Measurements from ENCODE around the gene ZNF385C.
A peak's percentile ranks its signal among the peaks of the same experiment; 100 is the strongest.

ZNF385C gene

DNA sequence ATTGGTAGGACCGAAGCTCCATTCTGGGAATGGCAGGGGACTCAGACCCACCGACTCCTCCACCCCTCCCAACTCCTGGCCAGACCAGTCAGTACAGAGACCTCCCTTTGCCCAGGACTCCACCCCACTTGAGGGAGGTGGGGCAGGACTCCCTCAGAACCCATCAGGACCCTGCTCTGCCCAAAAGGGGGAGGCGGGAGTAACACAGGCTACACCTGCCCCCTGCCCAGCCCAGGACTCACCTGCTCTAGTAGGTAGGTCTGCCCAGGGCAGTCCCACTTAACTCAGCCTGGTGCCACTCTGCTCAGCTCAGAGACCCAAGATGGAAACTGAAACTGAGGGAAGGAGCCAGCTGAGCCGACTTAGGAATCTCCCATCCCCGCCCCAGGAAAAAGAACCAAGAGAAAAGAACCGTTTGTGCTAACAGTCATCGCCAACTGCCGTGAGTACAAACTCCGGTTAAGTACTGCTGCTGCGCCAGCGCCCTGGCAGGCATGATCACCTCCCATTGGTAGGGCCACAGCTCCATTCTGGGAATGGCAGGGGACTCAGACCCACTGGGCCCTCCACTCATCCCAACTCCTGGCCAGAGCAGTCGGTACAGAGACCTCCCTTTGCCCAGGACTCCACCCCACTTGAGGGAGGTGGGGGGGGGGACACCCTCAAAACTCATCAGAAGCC, 13.7 kb upstream of the ZNF385C start:
- TF ChIP-seq, protein P1, sequence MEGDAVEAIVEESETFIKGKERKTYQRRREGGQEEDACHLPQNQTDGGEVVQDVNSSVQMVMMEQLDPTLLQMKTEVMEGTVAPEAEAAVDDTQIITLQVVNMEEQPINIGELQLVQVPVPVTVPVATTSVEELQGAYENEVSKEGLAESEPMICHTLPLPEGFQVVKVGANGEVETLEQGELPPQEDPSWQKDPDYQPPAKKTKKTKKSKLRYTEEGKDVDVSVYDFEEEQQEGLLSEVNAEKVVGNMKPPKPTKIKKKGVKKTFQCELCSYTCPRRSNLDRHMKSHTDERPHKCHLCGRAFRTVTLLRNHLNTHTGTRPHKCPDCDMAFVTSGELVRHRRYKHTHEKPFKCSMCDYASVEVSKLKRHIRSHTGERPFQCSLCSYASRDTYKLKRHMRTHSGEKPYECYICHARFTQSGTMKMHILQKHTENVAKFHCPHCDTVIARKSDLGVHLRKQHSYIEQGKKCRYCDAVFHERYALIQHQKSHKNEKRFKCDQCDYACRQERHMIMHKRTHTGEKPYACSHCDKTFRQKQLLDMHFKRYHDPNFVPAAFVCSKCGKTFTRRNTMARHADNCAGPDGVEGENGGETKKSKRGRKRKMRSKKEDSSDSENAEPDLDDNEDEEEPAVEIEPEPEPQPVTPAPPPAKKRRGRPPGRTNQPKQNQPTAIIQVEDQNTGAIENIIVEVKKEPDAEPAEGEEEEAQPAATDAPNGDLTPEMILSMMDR (IDR thresholded peaks at IDR 0.05; ENCODE audit: insufficient read depth, low read length, poor library complexity, severe bottlenecking) = no peak
- no peak for DNase-seq (ENCODE audit: extremely low read depth, insufficient read length)
- no peaks in the 10 kb centered on the region for H3K27me3 ChIP-seq (replicated peaks; ENCODE audit: control insufficient read depth, insufficient read depth, low read length)
- H3K4me3 ChIP-seq (replicated peaks; ENCODE audit: low read depth, low read length) = peak overlapping the region; percentile 65
- H3K36me3 ChIP-seq (ENCODE audit: control insufficient read depth, insufficient read depth, low read length) = peaks cover 7% of the 10 kb centered on the region

DNA sequence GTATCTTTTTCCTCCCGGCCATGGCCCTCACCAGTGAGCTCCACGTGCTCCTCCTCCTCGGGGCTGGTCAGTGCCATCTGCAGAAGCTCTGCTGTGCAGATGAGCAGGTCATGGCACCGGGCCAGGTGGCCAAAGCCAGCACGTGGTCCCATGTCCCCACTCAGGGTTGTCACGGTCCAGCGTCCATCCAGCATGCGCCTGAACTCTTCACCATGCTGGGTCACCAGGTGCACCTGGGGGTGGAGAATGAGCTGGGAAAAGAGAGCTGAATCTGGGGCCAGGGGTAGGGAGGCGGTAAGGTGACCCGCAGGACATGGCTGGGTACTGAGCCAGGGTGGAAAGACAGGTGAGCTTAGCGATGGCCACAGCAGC, 13.0 kb upstream of the ZNF385C start:
- TF ChIP-seq, protein P1 (IDR thresholded peaks at IDR 0.05; ENCODE audit: insufficient read depth, low read length, poor library complexity, severe bottlenecking) = no peak
- Histone ChIP-seq H3K27me3 (replicated peaks; ENCODE audit: control insufficient read depth, insufficient read depth, low read length) (no peaks in the 10 kb centered on the region), H3K36me3 (ENCODE audit: control insufficient read depth, insufficient read depth, low read length) (peaks cover 4% of the 10 kb centered on the region), H3K4me3 (replicated peaks; ENCODE audit: low read depth, low read length) (no peak overlapping the region; the same call in 1 of the 2 replicates)
- no peak for DNase-seq (ENCODE audit: extremely low read depth, insufficient read length)

DNA sequence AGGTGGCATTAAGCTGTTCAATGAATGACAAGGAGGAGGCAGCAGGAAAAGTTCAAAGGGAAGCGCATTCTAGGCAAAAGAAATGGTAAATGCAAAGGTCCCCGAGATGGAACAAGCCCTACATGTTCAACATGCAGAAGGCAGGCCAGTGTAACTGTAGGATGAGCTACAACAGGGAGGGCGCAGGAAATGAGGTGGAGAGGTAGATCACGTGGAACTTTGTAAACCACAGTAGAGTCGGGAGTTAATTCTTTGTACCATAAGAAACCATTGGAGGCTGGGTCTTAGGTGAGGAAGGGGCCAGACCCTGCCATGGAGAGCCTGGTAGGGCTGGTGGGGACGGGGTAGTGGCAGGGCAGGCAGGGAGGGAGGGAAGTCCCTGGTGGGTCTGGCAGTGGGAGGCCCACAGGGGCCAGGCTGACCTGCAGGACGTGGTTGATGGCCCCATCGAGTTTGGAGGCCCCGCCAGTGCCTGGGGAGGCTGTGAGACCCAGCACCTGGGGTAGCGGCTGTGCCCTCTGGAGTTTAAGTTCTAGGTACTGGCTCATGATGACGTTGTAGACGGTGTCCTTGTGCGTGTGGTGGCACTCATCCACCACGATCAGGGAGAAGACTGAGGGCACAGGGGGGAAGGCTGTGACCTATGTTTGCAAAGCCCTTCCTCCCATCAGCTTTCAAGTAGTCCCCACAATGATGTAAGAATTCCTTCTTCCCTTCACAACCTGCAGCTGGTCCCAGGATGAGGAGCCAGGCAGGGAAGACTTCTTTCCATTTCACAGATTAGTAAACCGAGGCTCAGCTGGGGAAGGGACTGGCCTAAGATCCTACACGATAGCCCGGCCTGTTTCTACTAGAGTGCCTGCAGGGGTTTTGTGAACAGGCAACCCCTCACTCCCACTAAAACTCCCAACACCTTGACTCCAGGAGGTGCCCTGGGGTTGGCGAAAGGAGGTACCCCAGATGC, 12.3 kb upstream of the ZNF385C start:
- H3K27me3 ChIP-seq (replicated peaks; ENCODE audit: control insufficient read depth, insufficient read depth, low read length) = no peaks in the 10 kb centered on the region
- no peak for DNase-seq (ENCODE audit: extremely low read depth, insufficient read length)
- peaks cover 6% of the 10 kb centered on the region for H3K36me3 ChIP-seq (ENCODE audit: control insufficient read depth, insufficient read depth, low read length)
- H3K4me3 ChIP-seq (replicated peaks; ENCODE audit: low read depth, low read length) = no peak overlapping the region
- TF ChIP-seq, protein P1 (IDR thresholded peaks at IDR 0.05; ENCODE audit: insufficient read depth, low read length, poor library complexity, severe bottlenecking) = no peak

DNA sequence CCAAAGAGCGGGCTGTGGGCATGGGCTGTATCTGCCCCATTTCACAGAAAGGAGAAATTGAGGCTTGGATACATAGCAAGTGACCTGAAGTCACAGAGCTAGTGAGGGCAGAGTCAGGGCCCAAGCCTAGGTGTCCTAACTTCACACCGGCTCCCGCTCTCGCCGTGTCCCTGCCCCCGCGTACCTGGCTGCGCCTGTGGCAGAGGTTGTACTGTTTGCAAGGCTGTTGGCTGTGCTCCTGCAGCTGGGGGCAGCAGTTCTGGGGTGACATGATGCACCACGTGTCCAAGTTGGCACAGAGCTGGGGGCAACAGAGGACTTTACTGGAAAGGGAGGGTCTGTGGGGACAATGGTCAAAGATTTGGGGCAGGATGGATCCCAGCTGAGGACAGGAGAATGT, 10.8 kb upstream of the ZNF385C start:
- TF ChIP-seq, protein P1 (IDR thresholded peaks at IDR 0.05; ENCODE audit: insufficient read depth, low read length, poor library complexity, severe bottlenecking) = no peak
- peaks cover 4% of the 10 kb centered on the region for H3K36me3 ChIP-seq (ENCODE audit: control insufficient read depth, insufficient read depth, low read length)
- no peak overlapping the region for H3K4me3 ChIP-seq (replicated peaks; ENCODE audit: low read depth, low read length)
- H3K27me3 ChIP-seq (replicated peaks; ENCODE audit: control insufficient read depth, insufficient read depth, low read length) = no peaks in the 10 kb centered on the region
- no peak for DNase-seq (ENCODE audit: extremely low read depth, insufficient read length)

DNA sequence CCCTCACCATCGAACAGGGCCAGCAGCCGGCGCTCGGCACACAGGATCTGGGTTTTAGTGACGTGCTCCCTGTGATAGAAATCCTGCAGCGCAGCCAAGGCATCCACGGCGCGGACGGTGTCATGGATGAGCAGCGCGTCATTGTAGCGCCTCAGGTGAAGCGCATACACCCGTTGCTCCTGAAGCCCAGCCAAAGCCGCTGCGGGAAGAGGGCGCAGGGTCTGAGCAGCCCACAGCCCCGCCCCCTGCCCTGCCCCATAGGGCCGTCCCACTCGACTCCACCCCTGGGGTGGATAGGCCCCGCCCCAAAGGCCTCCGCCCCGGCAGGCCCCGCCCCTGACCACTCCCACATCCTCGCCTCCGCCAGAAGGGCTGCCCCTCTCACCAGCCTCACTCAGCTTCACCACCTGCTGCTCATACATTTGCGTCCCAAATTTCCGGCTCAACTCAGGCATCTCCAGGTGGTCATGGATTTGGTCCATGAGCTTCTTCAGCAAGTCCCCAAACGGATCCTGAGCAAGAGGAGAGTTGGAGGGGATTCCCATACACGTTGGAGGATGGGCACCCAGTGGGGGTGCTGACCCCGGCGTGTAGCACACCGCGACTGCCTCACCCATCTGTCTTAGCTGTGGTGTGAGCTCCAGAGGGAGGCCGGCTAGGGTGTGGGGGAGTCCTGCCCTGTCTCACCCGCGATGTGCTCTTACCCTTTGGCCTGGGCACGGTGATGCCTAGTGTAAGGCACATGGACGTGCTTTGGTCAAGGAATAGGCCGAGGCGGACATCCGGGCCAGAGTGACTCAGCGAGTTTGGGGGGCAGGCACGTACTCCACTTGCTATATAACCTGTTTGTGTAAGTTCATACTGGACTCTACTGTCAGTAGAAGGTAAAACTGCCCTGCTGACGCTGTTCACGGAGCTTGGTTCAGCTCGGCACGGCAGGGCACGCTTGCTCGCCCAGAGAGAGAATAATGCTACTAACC, 9.6 kb upstream of the ZNF385C start:
- Histone ChIP-seq H3K36me3 (ENCODE audit: control insufficient read depth, insufficient read depth, low read length) (peaks cover 4% of the 10 kb centered on the region), H3K4me3 (replicated peaks; ENCODE audit: low read depth, low read length) (peak overlapping the region; percentile 49), H3K27me3 (replicated peaks; ENCODE audit: control insufficient read depth, insufficient read depth, low read length) (no peaks in the 10 kb centered on the region)
- TF ChIP-seq, protein P1 (IDR thresholded peaks at IDR 0.05; ENCODE audit: insufficient read depth, low read length, poor library complexity, severe bottlenecking) = no peak
- DNase-seq (ENCODE audit: extremely low read depth, insufficient read length) = peak; percentile 86
